A549 (cell line): Measurements from ENCODE around the gene ZNF775.

Experiments
- CEBPB ChIP-seq, 2 experiments: fragments of >200 bp in 1 of 2; sonication (Bioruptor Twin) in 1 of 2; formaldehyde crosslinking in 1 of 2; IDR thresholded peaks; 2 replicates each; pipeline ENCODE4 v1.6.1; 2012 to 2016
- CTCF ChIP-seq: fragments of >200 bp; sonication (Bioruptor Twin); formaldehyde crosslinking; IDR thresholded peaks from 3 replicates; pipeline ENCODE4 v1.5.1; 2016
- ELK1 ChIP-seq: fragments of 150-350 bp; IDR thresholded peaks from 2 replicates; pipeline ENCODE4 v1.6.1; 2014; ENCODE audit warnings: low read depth, mild to moderate bottlenecking, low read length
- EP300 ChIP-seq, 2 experiments: fragments of >200 bp; sonication (Bioruptor Twin); formaldehyde crosslinking; IDR thresholded peaks; 2 replicates in 1 of 2; 3 replicates in 1 of 2; pipeline ENCODE4 v1.6.1; 2016 to 2017
- ESRRA ChIP-seq: fragments of 150-350 bp; IDR thresholded peaks from 2 replicates; pipeline ENCODE4 v1.6.1; 2014; ENCODE audit warnings: mild to moderate bottlenecking, low read length, borderline replicate concordance
- GATA3 ChIP-seq: IDR thresholded peaks from 2 replicates; pipeline ENCODE4 v1.6.1; 2012; ENCODE audit warnings: borderline replicate concordance
- HMGXB4 ChIP-seq: fragments of 250-450 bp; sonication (Bioruptor Pico); IDR thresholded peaks from 2 replicates; pipeline ENCODE4 v1.5.0; 2021; ENCODE audit warnings: mild to moderate bottlenecking, moderate library complexity, borderline replicate concordance
- JUN ChIP-seq, 2 experiments: fragments of >200 bp; sonication (Bioruptor Twin); formaldehyde crosslinking; IDR thresholded peaks; 2 replicates in 1 of 2; 3 replicates in 1 of 2; pipeline ENCODE4 v1.6.1; 2016 to 2017
- MAFK ChIP-seq: fragments of 450-650 bp; IDR thresholded peaks from 2 replicates; pipeline ENCODE4 v1.6.1; 2014; ENCODE audit not compliant: partially characterized antibody
- POLR2A ChIP-seq: IDR thresholded peaks from 2 replicates; pipeline ENCODE4 v1.6.1; 2012; ENCODE audit warnings: mild to moderate bottlenecking, low read length
- RFX5 ChIP-seq: fragments of 450-650 bp; IDR thresholded peaks from 2 replicates; pipeline ENCODE4 v1.7.1; 2014; ENCODE audit warnings: antibody characterized with exemption, mild to moderate bottlenecking, moderate library complexity
- RNF2 ChIP-seq: fragments of 200-600 bp; sonication (generic); IDR thresholded peaks from 2 replicates; pipeline ENCODE4 v1.6.1; 2016; ENCODE audit warnings: low read depth, mild to moderate bottlenecking, antibody characterized with exemption, moderate library complexity, borderline replicate concordance
- ZSCAN20 ChIP-seq: fragments of 250-450 bp; sonication (Bioruptor Pico); IDR thresholded peaks from 2 replicates; pipeline ENCODE4 v1.8.0; 2022; ENCODE audit warnings: mild to moderate bottlenecking, moderate library complexity
- TF ChIP-seq, protein P1 (sequence below): IDR thresholded peaks from 2 replicates; pipeline ENCODE4 v1.6.1; 2012

- TF ChIP-seq, protein P1, sequence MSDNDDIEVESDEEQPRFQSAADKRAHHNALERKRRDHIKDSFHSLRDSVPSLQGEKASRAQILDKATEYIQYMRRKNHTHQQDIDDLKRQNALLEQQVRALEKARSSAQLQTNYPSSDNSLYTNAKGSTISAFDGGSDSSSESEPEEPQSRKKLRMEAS: no peak
- TF ChIP-seq CTCF (no peak), POLR2A (no peak), RNF2 (no peak), RFX5 (no peak), ESRRA (no peak), ZSCAN20 (CRISPR knock-in tag) (no peak), JUN (IDR thresholded peaks at IDR 0.05) (no peak), HMGXB4 (CRISPR knock-in tag) (no peak), ELK1 (no peak), EP300 (IDR thresholded peaks at IDR 0.05) (no peak), CEBPB (IDR thresholded peaks at IDR 0.05) (no peak), GATA3 (no peak), MAFK (no peak)
Measured at GRCh38 chr7:150382123-150382843, 3.2 kb downstream of the ZNF775 start.
